Stimulated activated CD8-positive, alpha-beta memory T cell treated with anti-CD3 and anti-CD28 coated beads, Interleukin-15, amount 100 ng/mL, for 1 hour (primary cell): Measurements from ENCODE around the gene JAK3.

ENCODE experiments used
- DNase-seq: peaks from one replicate; pipeline ENCODE4 v3.0.0-alpha.2; 2020; ENCODE audit warnings: low read depth

The JAK3 gene

DNA sequence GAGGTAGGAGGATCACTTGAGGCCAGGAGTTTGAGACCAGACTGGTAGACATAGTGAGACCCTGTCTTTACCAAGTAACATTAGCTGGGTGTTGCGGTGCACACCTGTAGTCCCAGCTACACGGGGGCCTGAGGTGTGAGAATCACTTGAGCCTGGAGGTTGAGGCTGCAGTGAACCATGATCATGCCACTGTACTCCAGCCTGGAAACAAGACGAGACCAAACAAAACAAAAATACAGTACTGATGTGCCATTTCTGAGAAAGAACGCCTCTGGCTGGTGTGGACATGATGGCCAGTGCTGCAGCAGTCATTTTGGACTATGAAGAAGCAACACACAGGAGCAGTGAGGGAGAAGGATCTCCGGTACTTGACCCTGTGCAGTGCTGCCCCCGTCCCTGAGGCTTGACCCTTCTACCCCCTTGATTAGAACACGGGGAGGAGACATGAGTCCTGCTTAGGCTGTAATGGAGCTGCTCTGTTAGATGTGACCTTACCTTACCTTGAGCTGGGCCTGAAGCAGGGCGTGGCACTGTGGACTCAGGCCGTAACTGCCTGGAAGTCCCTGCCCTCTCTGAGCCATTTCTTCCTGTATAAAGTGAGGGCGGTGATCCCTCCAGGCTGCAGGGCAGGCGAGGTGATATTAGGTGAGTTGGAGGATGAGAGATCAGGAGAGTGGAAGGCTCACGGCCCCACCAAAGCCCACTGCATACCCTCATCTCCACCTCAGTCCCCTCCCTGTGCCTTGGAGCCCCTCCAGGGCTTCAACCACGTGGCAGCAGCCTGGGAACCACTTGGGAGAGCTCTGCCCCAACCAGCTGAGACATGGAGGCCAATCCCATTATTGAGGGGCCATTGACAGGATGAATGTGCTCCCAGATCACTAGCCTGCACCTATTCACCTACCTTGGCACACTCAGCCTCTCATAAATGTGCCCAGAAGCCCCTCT, 17.9 kb upstream of the JAK3 start:
- DNase-seq, result no peak

- DNase-seq, result no peak
Observed at GRCh38 chr19:17863520-17864182, 15.9 kb upstream of the JAK3 start.

GRCh38 chr19:17862711-17863519, 15.1 kb upstream of the JAK3 start:
- DNase-seq, result no peak

- no peak for DNase-seq
Observed at GRCh38 chr19:17861542-17862402, 14.0 kb upstream of the JAK3 start.

- no peak for DNase-seq
Observed at GRCh38 chr19:17860993-17861360, 13.2 kb upstream of the JAK3 start.

- DNase-seq, result no peak
Observed at GRCh38 chr19:17860331-17860992, 12.7 kb upstream of the JAK3 start.

GRCh38 chr19:17859533-17860330, 11.9 kb upstream of the JAK3 start, which contains the start of gene RPL18A:
Gene RPL18A, plus strand, starts transcription at chr19:17859910. Its CDS starts 47 bp downstream, at chr19:17859957.
- peak; percentile 97 for DNase-seq

GRCh38 chr19:17855280-17856152, 7.7 kb upstream of the JAK3 start:
- DNase-seq, result peak; percentile 94

DNA sequence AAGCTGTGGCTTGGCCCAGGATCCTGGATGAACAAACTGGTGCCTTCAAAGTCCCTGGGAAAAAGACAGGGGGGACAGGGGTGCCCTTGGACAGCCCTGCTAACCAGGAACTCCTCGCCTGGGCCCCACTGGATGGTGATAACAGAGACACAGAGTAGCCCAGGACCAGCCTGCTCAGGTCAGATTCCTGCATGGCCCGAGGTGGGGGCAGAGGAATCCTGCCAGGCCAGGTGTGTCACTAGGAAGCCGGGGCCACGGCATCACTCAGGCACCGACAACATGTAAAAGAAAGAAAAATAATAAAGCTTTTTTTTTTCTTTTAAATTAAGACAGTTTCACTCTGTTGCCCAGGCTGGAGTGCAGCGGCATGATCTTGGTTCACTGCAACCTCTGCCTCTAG, 6.3 kb upstream of the JAK3 start:
- DNase-seq, result no peak

DNA sequence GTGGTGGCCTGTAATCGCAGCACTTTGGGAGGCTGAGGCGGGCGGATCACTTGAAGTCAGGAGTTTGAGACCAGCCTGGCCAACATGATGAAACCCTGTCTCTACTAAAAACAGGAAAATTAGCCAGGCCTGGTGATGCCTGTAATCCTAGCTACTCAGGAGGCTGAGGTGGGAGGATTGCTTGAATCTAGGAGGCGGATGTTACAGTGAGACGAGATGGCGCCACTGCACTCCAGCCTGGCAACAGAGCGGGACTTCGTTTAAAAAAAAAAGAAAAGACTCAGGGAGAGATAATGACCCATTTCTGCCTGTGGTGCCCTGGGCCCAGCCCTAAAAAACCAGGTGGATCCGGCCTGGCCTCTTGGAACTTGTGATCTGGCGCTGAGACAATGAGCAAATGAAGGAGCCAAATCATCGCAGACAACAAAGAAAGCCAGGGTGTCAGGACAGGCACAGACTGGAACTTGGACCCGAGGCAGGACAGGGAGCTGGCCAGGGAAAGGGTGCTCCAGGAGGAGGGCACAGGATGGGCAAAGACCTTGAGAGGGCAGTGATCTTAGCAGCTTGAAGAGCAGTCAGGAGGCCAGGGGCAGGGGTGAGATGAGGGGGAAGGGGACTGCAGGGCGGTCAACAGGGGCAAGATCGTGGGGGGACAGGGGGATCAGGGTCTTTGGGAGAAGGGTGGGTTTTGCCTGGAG, 962 bp upstream of the JAK3 start:
- DNase-seq, result no peak

GRCh38 chr19:17846146-17846545, 1.6 kb downstream of the JAK3 start:
- no peak for DNase-seq

- no peak for DNase-seq
Observed at GRCh38 chr19:17843908-17844490, 3.8 kb downstream of the JAK3 start.

DNA sequence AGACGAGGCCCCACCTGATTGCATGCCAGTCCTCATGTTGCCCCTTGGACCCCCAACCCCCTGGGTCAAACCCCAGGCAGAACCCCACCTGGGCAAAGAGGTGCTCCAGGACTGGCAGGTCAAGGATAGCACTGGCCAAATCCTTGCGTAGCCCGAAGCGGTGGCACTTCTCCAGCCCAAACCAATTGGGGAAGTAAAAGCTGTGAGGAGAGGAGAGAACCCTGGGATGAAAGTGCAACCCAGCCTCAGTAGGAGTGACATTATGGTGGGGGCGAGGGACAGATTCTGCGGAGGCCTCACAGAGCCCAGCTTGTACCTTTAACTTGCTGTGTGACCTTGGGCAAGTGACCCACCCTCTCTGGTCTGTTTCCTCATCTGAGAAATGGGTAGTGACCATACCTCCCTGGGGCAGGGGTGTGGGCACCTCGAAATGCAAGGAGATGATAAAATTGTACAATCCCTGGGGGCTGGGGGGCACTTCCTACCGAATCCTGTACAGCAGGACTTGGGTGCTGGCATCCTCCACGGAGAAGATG, 4.4 kb downstream of the JAK3 start:
- DNase-seq, result no peak

DNA sequence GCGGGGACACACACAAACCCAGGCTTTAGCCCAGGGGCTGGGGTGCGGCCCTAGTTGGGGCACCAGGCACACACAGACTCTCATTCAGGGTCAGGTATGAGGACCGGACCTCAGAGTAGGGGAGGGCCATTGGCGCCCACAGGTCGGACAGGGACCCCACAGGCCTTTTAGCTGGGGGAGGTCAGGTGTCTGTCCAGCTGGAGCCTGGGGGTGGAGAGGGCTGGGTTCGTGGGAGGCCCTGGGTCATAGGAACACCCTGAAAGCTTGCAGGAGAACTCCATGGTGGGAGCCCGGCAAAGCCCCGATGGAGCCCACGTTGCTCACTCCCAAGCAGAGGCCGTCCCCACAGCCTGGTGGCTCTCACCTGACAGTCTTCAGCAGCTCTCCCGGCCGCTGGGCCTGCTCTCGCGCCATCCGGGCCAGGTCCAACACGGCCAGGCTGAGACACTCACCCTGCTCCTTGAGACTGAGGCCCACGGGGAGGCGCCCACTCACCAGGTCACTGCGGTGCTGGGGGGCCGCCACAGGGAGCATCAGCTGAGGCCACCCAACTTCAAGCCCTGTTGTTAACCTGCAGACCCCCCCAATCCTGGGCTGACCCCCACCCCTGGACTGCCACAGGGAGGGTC, 5.0 kb downstream of the JAK3 start:
- DNase-seq, result no peak

- peak; percentile 40 for DNase-seq
Observed at GRCh38 chr19:17841810-17842662, 5.7 kb downstream of the JAK3 start.

- DNase-seq, result no peak
Observed at GRCh38 chr19:17841371-17841809, 6.4 kb downstream of the JAK3 start.
